Neutrophil (primary cell): Measurements from ENCODE around the gene MRGPRF.

Experiments used
- H3K27ac ChIP-seq: fragments of 200-600 bp; sonication (generic); 2 replicates; pipeline ENCODE4 v1.5.1; 2016; ENCODE audit warnings: mild to moderate bottlenecking, moderate library complexity
- H3K27me3 ChIP-seq: fragments of 200-600 bp; sonication (generic); 2 replicates; pipeline ENCODE4 v1.6.0; 2016; ENCODE audit warnings: mild to moderate bottlenecking
- H3K36me3 ChIP-seq: fragments of 200-600 bp; sonication (generic); 2 replicates; pipeline ENCODE4 v1.5.1; 2017
- H3K4me1 ChIP-seq, 2 experiments: fragments of 200-600 bp in 1 of 2; sonication (generic) in 1 of 2; 1 replicate in 1 of 2; 2 replicates in 1 of 2; pipeline versions ENCODE4 v1.5.1 to v1.6.1; 2013 to 2016; ENCODE audit warnings: low read depth in 1 of 2, low read length in 1 of 2, mild to moderate bottlenecking in 1 of 2, moderate library complexity in 1 of 2; ENCODE audit not compliant: control insufficient read depth in 1 of 2, insufficient read depth in 1 of 2
- H3K4me3 ChIP-seq, 2 experiments: fragments of 200-600 bp in 1 of 2; sonication (generic) in 1 of 2; 1 replicate in 1 of 2; 2 replicates in 1 of 2; pipeline ENCODE4 v1.5.1; 2013 to 2016; ENCODE audit warnings: low read depth in 1 of 2, low read length in 1 of 2, mild to moderate bottlenecking in 1 of 2, moderate library complexity in 1 of 2
- H3K9me3 ChIP-seq: fragments of 200-600 bp; sonication (generic); 2 replicates; pipeline ENCODE4 v1.5.1; 2016
- CTCF ChIP-seq: fragments of 200-600 bp; sonication (generic); IDR thresholded peaks from 2 replicates; pipeline ENCODE4 v1.5.1; 2016; ENCODE audit warnings: antibody characterized with exemption

Gene MRGPRF

GRCh38 chr11:69009441-69010211, 3.4 kb downstream of the MRGPRF start:
- no peaks in the 10 kb centered on the region for H3K9me3 ChIP-seq
- TF ChIP-seq CTCF: no peak
- peaks cover 0 to 7% of the 10 kb centered on the region in 2 experiments for H3K4me1 ChIP-seq
- no peak overlapping the region for H3K4me3 ChIP-seq
- peaks cover 98% of the 10 kb centered on the region for H3K27me3 ChIP-seq
- H3K27ac ChIP-seq: no peak overlapping the region
- no peaks in the 10 kb centered on the region for H3K36me3 ChIP-seq

GRCh38 chr11:69008737-69009440, 4.2 kb downstream of the MRGPRF start:
- peaks cover 0 to 7% of the 10 kb centered on the region in 2 experiments for H3K4me1 ChIP-seq
- H3K27me3 ChIP-seq: peaks cover 96% of the 10 kb centered on the region
- no peak overlapping the region for H3K27ac ChIP-seq
- H3K4me3 ChIP-seq: no peak overlapping the region
- H3K36me3 ChIP-seq: no peaks in the 10 kb centered on the region
- no peak for TF ChIP-seq CTCF
- H3K9me3 ChIP-seq: no peaks in the 10 kb centered on the region

DNA sequence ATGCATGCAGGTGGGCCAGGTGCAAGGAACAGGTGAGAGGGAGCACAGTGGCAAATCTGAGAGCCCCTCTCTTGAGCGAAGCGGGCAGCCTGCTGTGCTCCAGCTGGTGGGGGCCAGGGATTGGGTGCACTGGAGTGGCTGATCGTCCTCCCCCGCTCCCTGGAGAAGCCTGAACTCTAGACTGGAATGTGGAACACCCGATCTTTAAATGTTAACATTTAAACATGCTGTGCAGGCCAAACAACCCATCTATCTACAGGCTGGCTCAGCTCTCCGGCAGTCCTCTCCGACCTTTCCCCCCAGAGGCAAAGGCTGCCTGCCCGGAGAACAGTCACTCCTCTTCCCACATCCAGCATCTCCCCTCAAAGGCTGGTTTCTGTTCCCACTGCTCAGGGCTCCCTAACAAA, 5.1 kb downstream of the MRGPRF start:
- no peaks in the 10 kb centered on the region for H3K36me3 ChIP-seq
- peaks cover 87% of the 10 kb centered on the region for H3K27me3 ChIP-seq
- TF ChIP-seq CTCF: no peak
- H3K27ac ChIP-seq: no peak overlapping the region
- H3K4me1 ChIP-seq: peaks cover 0 to 7% of the 10 kb centered on the region in 2 experiments
- no peak overlapping the region for H3K4me3 ChIP-seq
- no peaks in the 10 kb centered on the region for H3K9me3 ChIP-seq

DNA sequence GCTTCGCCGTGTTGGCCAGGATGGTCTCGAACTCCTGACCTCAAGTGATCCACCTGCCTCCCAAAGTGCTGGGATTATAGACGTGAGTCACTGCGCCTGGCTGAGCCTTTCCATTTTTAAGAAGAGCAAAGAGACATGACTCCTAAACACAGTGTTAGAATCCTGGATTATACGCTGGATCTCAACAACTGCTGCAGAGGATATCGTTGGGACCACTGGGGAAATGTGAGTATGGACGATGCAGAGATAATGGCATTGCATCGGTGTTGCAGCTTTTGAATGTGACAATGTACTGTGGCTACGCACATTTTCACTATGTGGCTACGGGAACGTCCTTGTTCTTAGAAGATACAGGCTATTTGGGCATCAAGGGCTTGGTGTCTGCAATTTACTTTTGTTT, 6.2 kb downstream of the MRGPRF start:
- peaks cover 76% of the 10 kb centered on the region for H3K27me3 ChIP-seq
- no peaks in the 10 kb centered on the region for H3K9me3 ChIP-seq
- H3K4me3 ChIP-seq: no peak overlapping the region
- no peak overlapping the region for H3K27ac ChIP-seq
- no peak for TF ChIP-seq CTCF
- H3K36me3 ChIP-seq: no peaks in the 10 kb centered on the region
- no peaks in the 10 kb centered on the region for H3K4me1 ChIP-seq

- Histone ChIP-seq H3K36me3 (no peaks in the 10 kb centered on the region), H3K4me1 (no peaks in the 10 kb centered on the region), H3K27me3 (peaks cover 66% of the 10 kb centered on the region), H3K4me3 (no peak overlapping the region), H3K9me3 (no peaks in the 10 kb centered on the region), H3K27ac (no peak overlapping the region)
- TF ChIP-seq CTCF: no peak
Observed at GRCh38 chr11:69005631-69006368, 7.2 kb downstream of the MRGPRF start.
